A204.1 (cell line): ENCODE results near the gene TMEM266.

Source experiments
- FAIRE-seq: peaks from 2 replicates; lab custom pipeline; 2012; peaks lifted over from hg19 to GRCh38; lab: Jason Lieb, UNC

TMEM266 gene

GRCh38 chr15:76251717-76252116, 191.9 kb downstream of the TMEM266 start:
- no peak for FAIRE-seq

DNA sequence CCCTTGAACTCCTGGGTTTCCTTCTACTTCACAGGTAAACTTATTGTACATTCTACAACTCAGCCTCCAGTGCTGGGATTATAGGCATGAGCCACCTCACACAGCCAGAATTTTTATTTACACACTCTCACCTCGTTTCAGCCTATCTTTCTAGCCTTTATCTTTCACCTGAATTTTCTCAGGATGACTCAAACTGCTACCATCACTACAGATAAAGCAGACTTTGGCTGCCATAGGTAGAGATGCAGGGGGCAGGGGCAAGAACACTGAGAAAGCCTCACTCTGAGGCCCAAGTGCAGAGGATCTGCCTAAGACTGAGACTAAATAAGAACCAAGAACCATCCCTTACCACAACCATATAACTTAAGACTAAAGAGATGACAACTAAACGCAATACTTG, 192.5 kb downstream of the TMEM266 start:
- FAIRE-seq: no peak

DNA sequence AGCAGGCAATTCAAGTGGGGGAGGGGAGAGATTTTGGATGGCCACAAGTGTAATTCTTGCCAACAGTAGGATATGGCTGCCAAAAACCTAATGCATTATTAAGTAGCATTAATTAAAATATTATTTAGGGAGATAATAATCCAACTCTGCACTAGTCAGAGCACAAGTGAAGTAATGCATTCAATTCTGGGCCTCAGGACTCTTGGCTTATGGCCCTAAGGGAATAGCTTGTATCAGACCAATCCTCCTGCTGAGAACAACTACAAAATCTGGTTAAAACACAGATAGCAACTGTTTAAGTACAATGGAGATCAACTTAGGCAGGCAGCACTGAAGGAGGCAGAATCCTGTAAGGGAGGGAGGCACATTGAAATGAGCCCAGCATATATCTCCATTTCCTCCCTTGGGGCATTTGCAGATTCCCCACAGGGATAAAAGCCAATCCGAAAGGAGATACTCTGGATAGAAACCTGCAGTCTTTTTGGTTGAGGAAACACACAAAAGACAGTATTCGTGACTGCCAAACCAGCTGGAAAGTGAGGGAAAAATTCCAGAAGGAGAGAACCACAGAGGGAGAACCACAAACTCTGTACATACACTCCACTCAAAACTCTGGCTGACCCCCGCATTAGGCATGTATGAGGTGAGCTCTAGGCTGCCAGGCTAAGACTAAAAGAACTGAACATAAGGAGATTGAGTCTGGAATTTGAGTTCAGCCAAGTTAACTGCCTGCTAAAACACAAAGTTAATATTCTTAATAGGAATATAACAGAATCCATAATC, 194.1 kb downstream of the TMEM266 start:
- no peak for FAIRE-seq
